Measurements from ENCODE around the gene STXBP5.

- TF ChIP-seq CTCF (IDR thresholded peaks at IDR 0.05) (no peak), POLR2A (IDR thresholded peaks at IDR 0.05; ENCODE audit: low read depth) (no peak), POLR2AphosphoS5 (IDR thresholded peaks at IDR 0.05) (no peak), EP300 (IDR thresholded peaks at IDR 0.05) (no peak)
Measured at GRCh38 chr6:147167576-147168461, 36.4 kb upstream of the STXBP5 start.

Data from esophagus muscularis mucosa (tissue), 4 donors.